ENCODE results near the gene GRK2.
A peak's percentile ranks its signal among the peaks of the same experiment; 100 is the strongest.
"Not testable (repeated sequence)": the region's sequence is repeated elsewhere in the genome, so short reads cannot be mapped to it uniquely, and the experiment has no call there.

The GRK2 gene

DNA sequence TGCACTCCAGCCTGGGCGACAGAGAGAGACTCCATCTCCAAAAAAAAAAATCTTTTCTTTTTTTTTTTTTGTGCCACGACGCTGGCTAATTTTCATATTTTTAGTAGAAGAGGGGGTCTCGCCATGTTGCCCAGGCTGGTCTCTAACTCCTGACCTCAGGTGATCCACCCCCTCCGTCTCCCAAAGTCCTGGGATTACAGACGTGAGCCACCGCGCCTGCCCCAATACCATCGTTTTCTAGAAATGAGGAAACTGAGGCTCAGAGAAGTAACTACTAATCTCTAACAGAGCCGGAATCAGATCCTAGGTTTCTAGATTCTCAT lies 50.6 kb downstream of the GRK2 start:
- no peak for DNase-seq

GRCh38 chr11:67317205-67317887 lies 51.1 kb downstream of the GRK2 start:
- peak; percentile 97 to 100 (median 98) for DNase-seq

DNA sequence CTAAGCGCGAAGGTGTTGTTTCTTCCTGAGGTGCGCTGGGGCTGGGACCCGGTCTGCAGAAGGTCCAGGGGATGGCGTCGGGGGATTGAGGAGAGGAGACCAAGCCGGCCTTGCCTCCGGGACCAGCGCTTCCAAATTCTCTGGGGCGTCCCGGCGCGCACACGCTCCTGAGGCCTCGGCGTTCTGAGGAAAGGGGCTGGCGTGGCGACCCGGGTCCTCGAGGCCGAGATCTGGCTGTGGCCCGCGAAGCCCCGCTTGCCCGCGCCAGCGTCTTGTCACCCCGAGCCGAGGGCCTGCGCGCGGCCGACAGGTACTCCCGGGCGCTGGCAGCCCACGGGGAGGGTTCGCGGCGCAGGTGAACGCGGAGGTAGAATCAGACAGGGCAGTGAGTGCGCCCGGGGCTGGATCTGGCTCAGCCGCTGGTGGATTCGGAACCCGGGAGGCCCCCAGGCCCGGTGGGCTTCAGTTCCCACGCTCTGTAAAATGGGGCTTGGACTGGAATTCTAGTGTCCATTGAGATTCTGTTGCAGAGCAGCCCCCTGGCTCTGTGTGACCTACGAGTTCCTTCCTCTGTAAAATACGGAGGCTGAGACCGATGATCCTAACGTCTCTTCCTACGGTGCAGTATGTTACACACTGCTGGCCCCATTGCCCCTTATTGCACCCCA lies 51.7 kb downstream of the GRK2 start:
- DNase-seq, result no peak

- not testable (repeated sequence) for DNase-seq
These were observed 52.6 kb downstream of the GRK2 start for GRCh38 chr11:67318876-67319275.

DNA sequence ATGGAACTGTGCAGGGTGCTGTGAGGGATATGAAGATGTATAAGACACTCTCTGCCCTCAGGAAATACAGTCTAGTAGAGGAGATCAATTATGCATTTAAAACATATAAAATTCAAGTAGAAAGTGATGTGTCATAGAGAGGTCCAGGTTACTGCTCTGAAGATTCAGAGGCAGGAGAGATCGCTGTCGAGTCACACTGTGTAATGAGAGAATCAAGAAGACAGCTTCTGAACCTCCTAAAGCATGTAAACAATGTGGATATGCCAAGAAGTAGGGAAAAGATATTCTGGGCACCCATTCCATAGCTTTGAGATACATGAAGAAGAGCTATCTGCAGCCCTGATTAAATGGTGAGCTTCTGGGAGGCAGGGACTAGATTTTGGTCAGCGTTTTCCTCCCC lies 53.7 kb downstream of the GRK2 start:
- no peak for DNase-seq

GRCh38 chr11:67320691-67321090 lies 54.4 kb downstream of the GRK2 start:
- DNase-seq, result no peak

- DNase-seq, result no peak
These were observed 55.1 kb downstream of the GRK2 start for GRCh38 chr11:67321313-67321871.

DNA sequence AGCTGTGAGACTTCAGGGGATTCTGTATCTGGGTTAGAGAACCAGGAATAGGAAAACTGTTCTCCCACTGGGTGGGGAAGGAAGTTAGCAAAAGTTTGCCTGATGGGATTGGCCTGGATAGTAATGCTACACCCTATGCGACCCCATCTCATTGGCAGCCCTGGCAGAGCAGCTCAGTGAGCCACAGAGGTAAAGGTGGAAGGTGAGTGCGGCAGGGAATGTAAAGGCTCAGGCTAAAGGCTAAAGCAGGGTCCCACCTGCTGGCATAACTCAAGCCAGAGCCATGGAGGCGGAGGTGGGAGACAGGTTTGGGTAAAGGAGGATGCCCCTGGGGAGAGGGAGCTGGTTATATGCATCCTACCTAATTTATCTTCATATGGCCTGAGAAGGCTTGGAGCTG lies 55.8 kb downstream of the GRK2 start:
- no peak for DNase-seq

GRCh38 chr11:67323526-67323925 lies 57.3 kb downstream of the GRK2 start:
- no peak for DNase-seq

- DNase-seq, result no peak
These were observed 65.9 kb downstream of the GRK2 start for GRCh38 chr11:67332081-67332691.
